GM12878 (cell line): ENCODE measurements around the gene PCSK9. TPM values are rescaled to one million over a fixed set of nuclear protein-coding genes. Genes with fewer than 3 reads are reported as not detected.

Source experiments
- ATAC-seq: fragments of 200-7000 bp; cut with Tn5 transposase; 3 replicates; pipeline ENCODE4 v1.9.1; 2020; ENCODE audit warnings: mild to moderate bottlenecking, moderate library complexity
- BruUV-seq: library from RNA; stranded (reverse); fragments of 400-500 nt; replicated peaks from 2 replicates; lab custom pipeline; 2021; lab: Mats Ljungman, UMichigan
- CTCF ChIA-PET: fragments of 300-600 bp; sonication (Branson Sonifier 250); formaldehyde crosslinking; extraction: SDS; loops from one replicate; lab custom pipeline; 2021; ENCODE audit warnings: inconsistent platforms; lab: Yijun Ruan, JAX
- POLR2A ChIA-PET: fragments of 350-600 bp; formaldehyde crosslinking; extraction: SDS; loops from one replicate; lab custom pipeline; 2021; ENCODE audit warnings: inconsistent platforms; lab: Charles Lee
- RAD21 ChIA-PET: fragments of 300-600 bp; sonication (Branson Sonifier 250); formaldehyde crosslinking; loops from one replicate; lab custom pipeline; 2023; ENCODE audit warnings: antibody characterized with exemption; ENCODE audit not compliant: unreplicated experiment; lab: Charles Lee
- SMC1A ChIA-PET: fragments of 300-600 bp; sonication (Branson Sonifier 250); formaldehyde crosslinking; loops from one replicate; lab custom pipeline; 2023; ENCODE audit not compliant: unreplicated experiment, uncharacterized antibody; lab: Charles Lee
- DNase-seq: peaks from one replicate; pipeline ENCODE4 v3.0.0-alpha.2; 2011; ENCODE audit warnings: low read depth, low spot score
- FAIRE-seq: peaks from 3 replicates; lab custom pipeline; 2011; peaks lifted over from hg19 to GRCh38; lab: Jason Lieb, UNC
- H2AFZ ChIP-seq: 2 replicates; pipeline ENCODE4 v1.6.0; 2011; ENCODE audit warnings: low read depth, low read length, control low read depth; ENCODE audit not compliant: control insufficient read depth
- H3K27ac ChIP-seq: 2 replicates; pipeline ENCODE4 v1.5.1; 2011; ENCODE audit warnings: control low read depth; ENCODE audit not compliant: control insufficient read depth, insufficient read depth
- H3K27me3 ChIP-seq, 2 experiments: replicated peaks in 1 of 2; 2 replicates each; pipeline versions ENCODE4 v1.6.0 to v1.6.1; 2011; ENCODE audit warnings: low read length in 1 of 2; ENCODE audit not compliant: control insufficient read depth in 2 of 2, insufficient read depth in 2 of 2
- H3K36me3 ChIP-seq, 2 experiments: 2 replicates each; pipeline ENCODE4 v1.5.1; 2011; ENCODE audit warnings: low read length in 1 of 2; ENCODE audit not compliant: control insufficient read depth in 2 of 2, insufficient read depth in 2 of 2
- H3K4me1 ChIP-seq: 2 replicates; pipeline ENCODE4 v1.6.1; 2011; ENCODE audit warnings: mild to moderate bottlenecking, low read length, moderate library complexity, mixed read lengths; ENCODE audit not compliant: control insufficient read depth, insufficient read depth
- H3K4me2 ChIP-seq: 2 replicates; pipeline ENCODE4 v1.6.0; 2011; ENCODE audit warnings: control low read depth; ENCODE audit not compliant: control insufficient read depth, insufficient read depth
- H3K4me3 ChIP-seq: fragments of 200-600 bp; sonication (generic); 2 replicates; pipeline ENCODE4 v1.5.1; 2016
- H3K79me2 ChIP-seq: 2 replicates; pipeline ENCODE4 v1.6.0; 2011; ENCODE audit warnings: low read length; ENCODE audit not compliant: control insufficient read depth, insufficient read depth
- H3K9ac ChIP-seq: 2 replicates; pipeline ENCODE4 v1.8.0; 2011; ENCODE audit warnings: low read length, control low read depth, mixed read lengths; ENCODE audit not compliant: control insufficient read depth, insufficient read depth
- H3K9me3 ChIP-seq: replicated peaks from 3 replicates; pipeline ENCODE4 v1.5.1; 2011; ENCODE audit warnings: mild to moderate bottlenecking, low read length; ENCODE audit not compliant: control insufficient read depth, insufficient read depth
- H4K20me1 ChIP-seq: 2 replicates; pipeline ENCODE4 v1.6.0; 2011; ENCODE audit not compliant: control insufficient read depth, insufficient read depth
- BCL3 ChIP-seq: IDR thresholded peaks from 2 replicates; pipeline ENCODE4 v1.6.1; 2011; ENCODE audit warnings: borderline replicate concordance, low read depth, mild to moderate bottlenecking, moderate library complexity, low read length; ENCODE audit not compliant: insufficient read depth, poor library complexity, severe bottlenecking
- PKNOX1 ChIP-seq: fragments of 450-650 bp; IDR thresholded peaks from 2 replicates; pipeline ENCODE4 v1.6.1; 2016; ENCODE audit warnings: mild to moderate bottlenecking
- POLR2A ChIP-seq: IDR thresholded peaks from 2 replicates; pipeline ENCODE4 v1.6.1; 2011; ENCODE audit warnings: low read depth, mild to moderate bottlenecking, low read length
- WRNIP1 ChIP-seq: IDR thresholded peaks from 2 replicates; pipeline ENCODE4 v1.6.1; 2011; ENCODE audit warnings: low read depth, low read length, improper control_type of control experiment, borderline replicate concordance
- WGBS: methylation state at CpG from one replicate; pipeline ENCODE4 v1.1.6; 2016; ENCODE audit warnings: low lambda C conversion rate; ENCODE audit not compliant: insufficient replicate concordance, insufficient coverage; ENCODE audit errors: missing lambda C conversion rate; 5-methylcytosine and 5-hydroxymethylcytosine counted together
- in situ Hi-C: fragments of 300-500 bp; cut with MboI; formaldehyde crosslinking; loops from 9 replicates; pipeline ENCODE4 v1.14.3; 2018; ENCODE audit warnings: mixed read lengths
- intact Hi-C: fragments of 100-400 bp; cut with micrococcal nuclease; formaldehyde crosslinking; loops from one replicate; pipeline ENCODE4 v1.14.2; 2022; ENCODE audit not compliant: unreplicated experiment
- polyA plus RNA-seq, 11 experiments: library from polyadenylated mRNA; depleted of rRNA in 4 of 11; unstranded in 6 of 11; stranded (reverse) in 5 of 11; fragments of >200 nt; fragmentation: Nextera tagmentation in 4 of 11; fragmentation: Illumina TruSeq in 1 of 11; extraction: Ambion mirVana in 4 of 11; extraction: Trizol in 1 of 11; gene quantifications; 1 replicate in 1 of 11; 2 replicates in 10 of 11; pipeline versions ENCODE4 v1.2.1 to v1.2.3, GENCODE V29; 2011 to 2016; ENCODE audit warnings: inconsistent platforms in 2 of 11, missing spikeins in 2 of 11, low read depth in 1 of 11
- total RNA-seq, 4 experiments: library from RNA; depleted of rRNA in 3 of 4; stranded (reverse); fragments of >200 nt in 3 of 4; fragmentation: Illumina TruSeq in 1 of 4; extraction: Trizol in 1 of 4; gene quantifications; 2 replicates each; pipeline versions ENCODE4 v1.2.1 to v1.2.3, GENCODE V29; 2013 to 2021

PCSK9 gene
- total and polyA plus RNA-seq, 10 of the 15 experiments (the other 5 are each of a cell fraction or from before 2014, with no cell fraction given), result 0.03 to 0.15 TPM; not detected in 8

- BruUV-seq, result no TSS peak
- H3K9me3 ChIP-seq, result no peaks in the 10 kb centered on the region
- no peak overlapping the region for H3K4me3 ChIP-seq
- in situ Hi-C loops, result no loop called here
- ChIA-PET SMC1A (no interaction called here), RAD21 (no interaction called here), POLR2A (no interaction called here), CTCF (interaction anchor here (0.8 to 1.5 kb wide), 2 partner anchors 121 to 211 kb away, joined by 3 to 4 read pairs; no protein-coding TSS in a partner anchor)
- no peaks in the 10 kb centered on the region for H3K4me1 ChIP-seq
- no peak overlapping the region for H2AFZ ChIP-seq
- H3K27me3 ChIP-seq, result no peaks in the 10 kb centered on the region
- intact Hi-C loops, result no loop called here
- ATAC-seq (no peak), DNase-seq (no peak), FAIRE-seq (no peak)
- WGBS, result 88% methylated on average over 4 of the region's 4 CpGs
- no peaks in the 10 kb centered on the region for H4K20me1 ChIP-seq
- H3K79me2 ChIP-seq, result no peaks in the 10 kb centered on the region
- no peak overlapping the region for H3K9ac ChIP-seq
- H3K4me2 ChIP-seq, result no peak overlapping the region
- no peak overlapping the region for H3K27ac ChIP-seq
- peaks cover 10 to 21% of the 10 kb centered on the region in 2 experiments for H3K36me3 ChIP-seq
- TF ChIP-seq PKNOX1, result no peak
- TF ChIP-seq BCL3, result no peak
Observed at GRCh38 chr1:55065648-55066047, 26.3 kb downstream of the PCSK9 start.

GRCh38 chr1:55067022-55067778 is 27.9 kb downstream of the PCSK9 start:
- RAD21 ChIA-PET, result no interaction called here
- no peak for ATAC-seq
- Histone ChIP-seq H3K27me3 (no peaks in the 10 kb centered on the region), H4K20me1 (no peaks in the 10 kb centered on the region), H3K4me2 (no peak overlapping the region), H3K9me3 (no peaks in the 10 kb centered on the region), H3K4me1 (no peaks in the 10 kb centered on the region), H2AFZ (no peak overlapping the region), H3K9ac (no peak overlapping the region), H3K27ac (no peak overlapping the region), H3K79me2 (no peaks in the 10 kb centered on the region), H3K4me3 (no peak overlapping the region), H3K36me3 (peaks cover 18 to 33% of the 10 kb centered on the region in 2 experiments)
- intact Hi-C loops, result no loop called here
- no TSS peak for BruUV-seq
- in situ Hi-C loops, result no loop called here
- CTCF ChIA-PET, result interaction anchor here (1.5 kb wide), 1 partner anchor 122 kb away, joined by 3 read pairs; no protein-coding TSS in a partner anchor
- no peak for DNase-seq
- no peak for TF ChIP-seq WRNIP1
- 0 out of 2 replicates have a peak, but pooled peaks have one; percentile 16 for TF ChIP-seq POLR2A
- no peak for FAIRE-seq
- SMC1A ChIA-PET, result no interaction called here
- POLR2A ChIA-PET, result no interaction called here
- WGBS, result 94% methylated on average over 17 of the region's 17 CpGs
